ENCODE data around the gene AR.

Gene AR

GRCh38 chrX:67523932-67524331 is 19.9 kb upstream of the AR start:
- H2AFZ ChIP-seq (ENCODE audit: low read depth, low read length, severe bottlenecking): no peak overlapping the region
- no peaks in the 10 kb centered on the region for H3F3A ChIP-seq (ENCODE audit: insufficient read depth)
- H3K27me3 ChIP-seq (ENCODE audit: low read length): no peaks in the 10 kb centered on the region
- H3K9me2 ChIP-seq (replicated peaks; ENCODE audit: insufficient read depth, low read length): no peaks in the 10 kb centered on the region
- no peak for TF ChIP-seq CTCF (IDR thresholded peaks at IDR 0.05; ENCODE audit: insufficient read depth, low read length, poor library complexity, severe bottlenecking)
- TF ChIP-seq EZH2phosphoT487 (conservative IDR thresholded peaks at IDR 0.05; ENCODE audit: low read length): no peak
- H3K9ac ChIP-seq (ENCODE audit: low read length): no peak overlapping the region
- no peaks in the 10 kb centered on the region for H3K36me3 ChIP-seq (ENCODE audit: low read length)
- no peaks in the 10 kb centered on the region for H3K9me3 ChIP-seq (ENCODE audit: insufficient read depth, low read length)
- H3K79me2 ChIP-seq (ENCODE audit: insufficient read depth, low read length): no peaks in the 10 kb centered on the region
- H3K27ac ChIP-seq (ENCODE audit: low read depth, low read length): no peak overlapping the region
- no peak overlapping the region for H3K4me2 ChIP-seq (ENCODE audit: low read depth, low read length, poor library complexity, severe bottlenecking)
- H3K4me3 ChIP-seq (ENCODE audit: insufficient read depth, low read length, poor library complexity, severe bottlenecking): no peak overlapping the region
- no peaks in the 10 kb centered on the region for H4K20me1 ChIP-seq (ENCODE audit: low read depth, low read length)

GRCh38 chrX:67524428-67524827 is 19.4 kb upstream of the AR start:
- Histone ChIP-seq H3K36me3 (ENCODE audit: low read length) (no peaks in the 10 kb centered on the region), H3K9me3 (ENCODE audit: insufficient read depth, low read length) (no peaks in the 10 kb centered on the region), H3K4me2 (ENCODE audit: low read depth, low read length, poor library complexity, severe bottlenecking) (no peak overlapping the region), H2AFZ (ENCODE audit: low read depth, low read length, severe bottlenecking) (no peak overlapping the region), H3K4me3 (ENCODE audit: insufficient read depth, low read length, poor library complexity, severe bottlenecking) (no peak overlapping the region), H3K9me2 (replicated peaks; ENCODE audit: insufficient read depth, low read length) (no peaks in the 10 kb centered on the region), H3K79me2 (ENCODE audit: insufficient read depth, low read length) (no peaks in the 10 kb centered on the region), H3K27ac (ENCODE audit: low read depth, low read length) (no peak overlapping the region), H3K9ac (ENCODE audit: low read length) (no peak overlapping the region), H3K27me3 (ENCODE audit: low read length) (no peaks in the 10 kb centered on the region), H3F3A (ENCODE audit: insufficient read depth) (no peaks in the 10 kb centered on the region), H4K20me1 (ENCODE audit: low read depth, low read length) (no peaks in the 10 kb centered on the region)
- TF ChIP-seq EZH2phosphoT487 (conservative IDR thresholded peaks at IDR 0.05; ENCODE audit: low read length) (no peak), CTCF (IDR thresholded peaks at IDR 0.05; ENCODE audit: insufficient read depth, low read length, poor library complexity, severe bottlenecking) (no peak)

- no peaks in the 10 kb centered on the region for H4K20me1 ChIP-seq (ENCODE audit: low read depth, low read length)
- TF ChIP-seq CTCF (IDR thresholded peaks at IDR 0.05; ENCODE audit: insufficient read depth, low read length, poor library complexity, severe bottlenecking): no peak
- no peak for TF ChIP-seq EZH2phosphoT487 (conservative IDR thresholded peaks at IDR 0.05; ENCODE audit: low read length)
- H3K36me3 ChIP-seq (ENCODE audit: low read length): no peaks in the 10 kb centered on the region
- H2AFZ ChIP-seq (ENCODE audit: low read depth, low read length, severe bottlenecking): no peak overlapping the region
- no peaks in the 10 kb centered on the region for H3F3A ChIP-seq (ENCODE audit: insufficient read depth)
- H3K27ac ChIP-seq (ENCODE audit: low read depth, low read length): no peak overlapping the region
- no peaks in the 10 kb centered on the region for H3K79me2 ChIP-seq (ENCODE audit: insufficient read depth, low read length)
- no peak overlapping the region for H3K4me3 ChIP-seq (ENCODE audit: insufficient read depth, low read length, poor library complexity, severe bottlenecking)
- no peaks in the 10 kb centered on the region for H3K9me3 ChIP-seq (ENCODE audit: insufficient read depth, low read length)
- no peak overlapping the region for H3K9ac ChIP-seq (ENCODE audit: low read length)
- no peak overlapping the region for H3K4me2 ChIP-seq (ENCODE audit: low read depth, low read length, poor library complexity, severe bottlenecking)
- H3K9me2 ChIP-seq (replicated peaks; ENCODE audit: insufficient read depth, low read length): no peaks in the 10 kb centered on the region
- no peaks in the 10 kb centered on the region for H3K27me3 ChIP-seq (ENCODE audit: low read length)
Observed at GRCh38 chrX:67524950-67525691, 18.7 kb upstream of the AR start.

Data from SU-DHL-6 (cell line).